Hippocampal formation (tissue), 2 donors: ENCODE measurements around the gene HSD17B7.

Experiments used
- DNase-seq, 2 donors: peaks; one replicate each; lab custom pipeline; 2025; lab: John Stamatoyannopoulos, UW

Gene HSD17B7

DNA sequence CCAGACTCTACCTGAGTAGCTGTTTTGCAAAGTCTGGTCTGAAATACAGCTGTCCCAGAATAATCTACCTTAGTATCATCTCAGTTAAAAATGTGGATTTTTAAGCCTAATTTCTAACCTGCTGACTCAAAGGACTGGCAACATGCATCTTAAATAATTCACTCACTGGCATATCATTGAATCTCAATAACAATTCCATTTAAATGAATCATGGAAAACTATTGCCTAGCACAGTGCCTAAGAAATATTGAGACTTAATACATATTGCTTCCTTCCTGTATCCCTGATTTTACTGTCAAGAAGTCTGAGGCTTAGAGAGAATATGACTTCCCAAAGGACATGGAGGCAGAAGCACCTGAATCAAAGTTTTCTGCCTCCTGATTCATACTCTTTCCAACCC is 67.3 kb downstream of the HSD17B7 start:
- DNase-seq = no peak

DNA sequence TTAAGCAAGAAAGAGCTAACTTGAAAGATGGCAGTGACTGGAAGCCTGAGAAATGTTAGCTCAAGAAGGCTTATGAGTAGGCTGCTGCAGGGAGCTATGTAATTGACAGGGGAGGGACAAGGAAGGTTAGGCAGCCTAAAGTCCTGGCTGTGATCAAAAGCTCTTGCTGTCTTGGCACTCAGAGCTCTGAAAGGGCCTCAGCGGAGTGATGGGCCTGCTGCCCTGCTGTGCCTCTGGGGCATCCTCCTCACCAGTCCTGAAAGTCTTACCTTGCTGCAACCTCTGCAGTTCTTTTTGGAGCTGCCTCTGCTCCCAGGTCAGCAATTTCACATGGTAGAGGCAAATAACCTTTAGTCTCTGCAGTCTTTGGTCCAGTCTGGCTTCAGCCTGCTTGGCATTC is 68.7 kb downstream of the HSD17B7 start:
- no peak for DNase-seq

DNA sequence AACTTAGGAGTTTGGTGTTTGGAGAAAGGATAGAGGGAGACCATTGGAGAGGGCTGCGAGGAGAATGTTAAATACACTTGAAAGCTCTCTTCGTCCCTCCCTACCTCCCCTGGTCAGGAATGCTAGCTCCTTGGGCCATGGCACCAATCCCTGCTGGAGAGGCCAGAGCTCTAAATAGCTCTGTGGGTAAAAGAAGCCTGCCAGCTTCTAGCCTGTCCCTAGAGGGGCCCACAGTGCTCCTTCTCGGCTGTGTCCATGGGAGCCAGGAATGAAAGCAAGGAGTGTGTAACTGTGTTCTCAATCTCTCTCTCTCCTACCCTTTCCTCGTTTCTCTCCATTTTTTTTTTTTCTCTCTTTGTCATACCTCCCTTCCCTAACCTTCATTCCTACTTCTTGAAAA is 70.6 kb downstream of the HSD17B7 start, which contains the start of gene CCDC190:
Gene CCDC190, minus strand, starts transcription at position 75 of the 400 bp plus-strand sequence. CDS start 1,529 bp downstream, outside the sequence.
- DNase-seq = peak; percentile 22 to 31

DNA sequence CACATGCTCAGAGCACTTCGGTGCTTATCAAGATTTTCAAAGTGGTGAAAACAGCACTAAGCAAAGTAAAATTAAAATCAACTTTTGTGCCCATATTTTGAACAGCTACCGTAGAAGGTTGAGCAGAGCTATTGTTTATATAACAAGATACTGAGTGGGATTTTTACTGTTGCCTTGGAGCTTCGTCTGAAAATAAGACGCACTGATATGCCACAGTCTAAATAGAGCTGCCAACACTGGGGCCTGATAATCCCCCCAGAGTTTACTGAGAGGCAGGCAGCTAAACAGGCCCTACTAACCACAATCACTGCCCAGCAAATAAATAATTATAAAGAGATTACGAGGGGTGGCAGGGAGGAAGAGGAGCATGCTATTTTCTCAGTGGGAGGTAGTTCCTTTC is 71.1 kb downstream of the HSD17B7 start:
- DNase-seq = no peak
